NCI-H146 (cell line): ENCODE measurements around the gene SUCNR1.
"Not testable (repeated sequence)": the region's sequence is repeated elsewhere in the genome, so short reads cannot be mapped to it uniquely, and the experiment has no call there.

Source experiments
- DNase-seq: peaks from one replicate; lab custom pipeline; 2025; lab: John Stamatoyannopoulos, UW

The SUCNR1 gene

GRCh38 chr3:151871639-151872468, 1.6 kb upstream of the SUCNR1 start:
- no peak for DNase-seq

- not testable (repeated sequence) for DNase-seq
These were observed 636 bp downstream of the SUCNR1 start for GRCh38 chr3:151874079-151874478.

GRCh38 chr3:151875759-151876158, 2.3 kb downstream of the SUCNR1 start:
- DNase-seq: no peak

- no peak for DNase-seq
These were observed 3.8 kb downstream of the SUCNR1 start for GRCh38 chr3:151877269-151877668.

GRCh38 chr3:151878465-151878864, 5.0 kb downstream of the SUCNR1 start:
- no peak for DNase-seq

GRCh38 chr3:151879037-151879436, 5.6 kb downstream of the SUCNR1 start:
- DNase-seq: no peak

- DNase-seq: no peak
These were observed 6.4 kb downstream of the SUCNR1 start for GRCh38 chr3:151879679-151880415.

- DNase-seq: no peak
These were observed 6.9 kb downstream of the SUCNR1 start for GRCh38 chr3:151880416-151880690.

GRCh38 chr3:151881137-151881536, 7.7 kb downstream of the SUCNR1 start:
- no peak for DNase-seq

GRCh38 chr3:151885397-151885796, 12.0 kb downstream of the SUCNR1 start:
- not testable (repeated sequence) for DNase-seq

- DNase-seq: not testable (repeated sequence)
These were observed 14.2 kb downstream of the SUCNR1 start for GRCh38 chr3:151887450-151888211.

- DNase-seq: peak; percentile 99
These were observed 17.3 kb downstream of the SUCNR1 start for GRCh38 chr3:151890721-151891141.

- no peak for DNase-seq
These were observed 18.3 kb downstream of the SUCNR1 start for GRCh38 chr3:151891721-151892120.

GRCh38 chr3:151894219-151894618, 20.8 kb downstream of the SUCNR1 start:
- no peak for DNase-seq

- peak; percentile 51 for DNase-seq
These were observed 22.2 kb downstream of the SUCNR1 start for GRCh38 chr3:151895478-151896241.

- peak; percentile 48 for DNase-seq
These were observed 23.0 kb downstream of the SUCNR1 start for GRCh38 chr3:151896246-151897012.

- DNase-seq: not testable (repeated sequence)
These were observed 24.7 kb downstream of the SUCNR1 start for GRCh38 chr3:151898121-151898520.

- not testable (repeated sequence) for DNase-seq
These were observed 25.3 kb downstream of the SUCNR1 start for GRCh38 chr3:151898564-151899261.

- DNase-seq: no peak
These were observed 26.6 kb downstream of the SUCNR1 start for GRCh38 chr3:151899996-151900395.

GRCh38 chr3:151900460-151900859, 27.0 kb downstream of the SUCNR1 start:
- DNase-seq: no peak
